Subcutaneous abdominal adipose tissue (tissue), 5 donors: ENCODE measurements around the gene ZFHX3.

Experiments
- H3K27ac ChIP-seq: one replicate; pipeline ENCODE4 v1.7.0; 2013; ENCODE audit warnings: low read depth, mild to moderate bottlenecking, inconsistent platforms, low read length, moderate library complexity
- H3K27me3 ChIP-seq, 5 donors: one replicate each; pipeline ENCODE4 v1.7.0; 2013; ENCODE audit warnings: low read length in 5 of 5, inconsistent platforms in 1 of 5; ENCODE audit not compliant: control insufficient read depth in 5 of 5, insufficient read depth in 4 of 5
- H3K36me3 ChIP-seq, 5 donors: one replicate each; pipeline ENCODE4 v1.7.0; 2013; ENCODE audit warnings: low read length in 5 of 5; ENCODE audit not compliant: control insufficient read depth in 5 of 5, insufficient read depth in 5 of 5
- H3K4me1 ChIP-seq, 5 donors: one replicate each; pipeline ENCODE4 v1.7.0; 2013; ENCODE audit warnings: low read length in 5 of 5, mild to moderate bottlenecking in 3 of 5, moderate library complexity in 1 of 5; ENCODE audit not compliant: control insufficient read depth in 5 of 5, insufficient read depth in 5 of 5
- H3K4me3 ChIP-seq, 5 donors: one replicate each; pipeline ENCODE4 v1.7.0; 2013; ENCODE audit warnings: low read length in 5 of 5, low read depth in 1 of 5
- H3K9ac ChIP-seq, 5 donors: one replicate each; pipeline ENCODE4 v1.7.0; 2013; ENCODE audit warnings: low read length in 5 of 5, mild to moderate bottlenecking in 4 of 5, moderate library complexity in 3 of 5
- H3K9me3 ChIP-seq, 5 donors: one replicate each; pipeline ENCODE4 v1.7.0; 2013; ENCODE audit warnings: low read length in 5 of 5; ENCODE audit not compliant: control insufficient read depth in 5 of 5
- donor health status: healthy.
- donor health status: healthy.
- donor health status: healthy.
- donor health status: healthy.
- donor health status: healthy.

Gene ZFHX3

GRCh38 chr16:73062743-73063733 lies 15.1 kb upstream of the ZFHX3 start:
- no peak overlapping the region for H3K9ac ChIP-seq
- H3K4me1 ChIP-seq = peaks cover 0 to 54% (median 37%) of the 10 kb centered on the region in 5 donors

GRCh38 chr16:73062001-73062616 lies 14.2 kb upstream of the ZFHX3 start:
- no peaks in the 10 kb centered on the region for H3K36me3 ChIP-seq
- no peak overlapping the region for H3K27ac ChIP-seq
- peaks cover 0 to 48% (median 35%) of the 10 kb centered on the region in 5 donors for H3K4me1 ChIP-seq
- H3K27me3 ChIP-seq = peaks cover 25 to 48% (median 32%) of the 10 kb centered on the region in 5 donors
- H3K9me3 ChIP-seq = no peaks in the 10 kb centered on the region
- H3K4me3 ChIP-seq = peak overlapping the region in 2 of 5 donors; percentile 8 to 46
- H3K9ac ChIP-seq = no peak overlapping the region

More at GRCh38 chr16:73062743-73063733, 15.1 kb upstream of the ZFHX3 start:
- H3K9me3 ChIP-seq = no peaks in the 10 kb centered on the region
- H3K27ac ChIP-seq = no peak overlapping the region
- peaks cover 25 to 50% (median 34%) of the 10 kb centered on the region in 5 donors for H3K27me3 ChIP-seq
- H3K4me3 ChIP-seq = peak overlapping the region in 4 of 5 donors; percentile 8 to 46 (median 20)
- H3K36me3 ChIP-seq = no peaks in the 10 kb centered on the region

GRCh38 chr16:73060892-73061490 lies 13.1 kb upstream of the ZFHX3 start:
- H3K4me1 ChIP-seq = peaks cover 3 to 42% (median 35%) of the 10 kb centered on the region in 5 donors
- no peak overlapping the region for H3K27ac ChIP-seq
- H3K9ac ChIP-seq = peak overlapping the region in 1 of 5 donors; percentile 17
- H3K9me3 ChIP-seq = no peaks in the 10 kb centered on the region
- peaks cover 22 to 39% (median 27%) of the 10 kb centered on the region in 5 donors for H3K27me3 ChIP-seq
- H3K4me3 ChIP-seq = peak overlapping the region in 1 of 5 donors; percentile 29
- no peaks in the 10 kb centered on the region for H3K36me3 ChIP-seq

DNA sequence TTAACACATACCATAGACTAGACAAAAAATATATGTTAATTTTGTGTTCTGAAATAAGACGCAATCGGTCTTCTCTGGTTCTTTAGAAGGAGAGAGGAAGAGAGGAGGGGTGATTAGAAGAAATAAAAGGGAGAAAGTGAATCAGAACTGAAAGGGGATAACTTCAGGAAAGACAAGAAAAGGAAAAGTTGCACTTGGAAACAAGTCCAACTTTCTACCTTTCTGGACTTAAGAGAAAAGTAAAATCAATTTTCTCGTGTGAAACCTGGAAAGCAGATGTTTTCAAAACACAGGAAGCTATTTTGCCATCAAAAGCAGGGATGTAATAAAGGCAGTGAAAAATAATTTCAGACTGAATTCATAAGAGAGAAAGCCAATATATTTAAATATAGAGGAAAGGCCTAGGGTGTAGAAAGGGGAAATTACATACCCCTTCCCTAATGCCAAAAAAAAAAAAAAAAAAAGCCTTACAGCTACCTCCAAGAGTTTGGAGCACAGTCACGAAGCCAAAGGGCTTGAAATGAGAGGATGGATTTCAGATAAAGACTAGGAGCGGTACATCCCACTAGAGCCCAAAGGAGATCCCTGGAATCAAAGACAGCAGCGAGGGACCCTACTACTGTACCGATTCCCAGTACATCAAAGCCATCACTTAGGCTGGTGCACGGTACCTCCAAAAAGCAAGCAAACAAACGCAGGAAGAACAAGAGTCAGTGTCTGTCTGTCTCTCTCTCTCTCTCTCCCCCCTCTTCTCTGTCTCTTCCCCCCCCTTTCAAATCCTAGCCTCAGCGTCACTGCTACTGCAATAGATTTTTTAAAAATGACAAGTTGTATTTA lies 12.1 kb upstream of the ZFHX3 start:
- Histone ChIP-seq H3K4me1 (peaks cover 5 to 43% (median 37%) of the 10 kb centered on the region in 5 donors), H3K27me3 (peaks cover 19 to 30% (median 23%) of the 10 kb centered on the region in 5 donors), H3K9ac (peak overlapping the region in 2 of 5 donors; percentile 17 to 45), H3K9me3 (no peaks in the 10 kb centered on the region), H3K4me3 (peak overlapping the region in 4 of 5 donors; percentile 66 to 82 (median 73)), H3K27ac (peak overlapping the region; percentile 35), H3K36me3 (no peaks in the 10 kb centered on the region)

DNA sequence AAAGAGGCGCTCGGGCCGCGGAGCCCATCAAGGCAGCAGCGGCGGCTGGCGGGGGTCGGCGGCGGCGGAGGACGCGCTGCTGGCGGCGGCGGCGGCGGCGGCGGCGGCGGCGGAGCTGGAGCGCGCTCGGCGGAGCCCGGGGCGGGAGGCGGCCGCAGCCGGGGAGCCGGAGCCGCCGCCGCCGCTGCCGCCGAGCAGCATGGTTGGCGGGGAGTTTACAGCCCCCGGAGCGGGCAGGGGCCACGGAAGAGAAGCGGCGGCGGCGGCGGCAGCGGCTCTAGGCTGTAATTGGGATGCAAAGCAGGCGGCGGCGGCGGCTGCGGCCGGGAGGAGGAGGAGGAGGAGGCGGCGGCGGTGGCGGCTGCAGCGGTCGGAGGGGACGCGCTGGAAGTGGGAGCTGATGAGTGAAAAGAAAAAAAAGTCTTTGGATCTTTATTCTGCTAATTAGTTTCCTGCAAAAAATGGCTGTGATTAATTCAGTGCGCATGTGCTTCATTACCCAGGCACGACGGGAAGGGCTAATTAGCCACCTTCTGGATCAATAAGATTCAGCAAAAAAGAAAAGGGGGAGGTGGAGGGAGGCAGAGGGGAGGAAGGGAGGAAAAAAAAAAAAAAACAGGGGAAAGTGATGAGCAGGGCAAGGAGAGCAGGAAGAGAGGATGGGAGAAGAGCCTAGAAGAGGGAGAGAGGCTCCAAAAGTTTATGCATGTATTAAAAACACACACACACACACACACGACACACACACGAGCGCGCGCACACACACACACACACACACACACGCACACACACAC lies 10.9 kb upstream of the ZFHX3 start:
- no peaks in the 10 kb centered on the region for H3K9me3 ChIP-seq
- peak overlapping the region in 4 of 5 donors; percentile 28 to 73 (median 41) for H3K9ac ChIP-seq
- H3K4me3 ChIP-seq = peak overlapping the region; percentile 62 to 82 (median 70)
- H3K27me3 ChIP-seq = peaks cover 11 to 18% (median 15%) of the 10 kb centered on the region in 5 donors
- H3K27ac ChIP-seq = peak overlapping the region; percentile 35
- peaks cover 5 to 48% (median 43%) of the 10 kb centered on the region in 5 donors for H3K4me1 ChIP-seq
- H3K36me3 ChIP-seq = no peaks in the 10 kb centered on the region

DNA sequence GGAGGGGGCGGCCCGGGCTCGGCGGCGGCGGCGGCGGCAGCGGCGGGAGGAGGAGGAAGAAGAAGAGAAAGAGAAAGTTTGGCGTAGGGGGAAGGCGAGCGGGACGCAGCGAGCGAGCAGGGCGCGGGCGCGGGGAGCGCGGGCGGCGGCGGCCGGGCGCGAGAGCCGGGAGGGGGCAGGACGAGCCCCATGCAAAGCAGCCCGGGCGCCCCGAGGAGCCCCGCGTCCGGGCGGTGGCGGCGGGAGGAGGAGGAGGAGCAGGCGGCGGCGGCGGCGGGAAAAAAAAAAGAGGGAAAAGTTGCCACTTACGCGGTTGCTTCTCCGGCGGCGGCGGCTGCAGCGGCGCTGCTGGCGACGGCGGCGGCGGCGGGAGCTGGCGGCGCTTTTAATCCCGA lies 10.3 kb upstream of the ZFHX3 start:
- Histone ChIP-seq H3K27ac (no peak overlapping the region), H3K4me1 (peaks cover 7 to 48% (median 43%) of the 10 kb centered on the region in 5 donors), H3K27me3 (peaks cover 7 to 12% (median 9%) of the 10 kb centered on the region in 5 donors), H3K36me3 (no peaks in the 10 kb centered on the region), H3K9ac (no peak overlapping the region), H3K9me3 (no peaks in the 10 kb centered on the region), H3K4me3 (peak overlapping the region in 2 of 5 donors; percentile 66 to 70)

DNA sequence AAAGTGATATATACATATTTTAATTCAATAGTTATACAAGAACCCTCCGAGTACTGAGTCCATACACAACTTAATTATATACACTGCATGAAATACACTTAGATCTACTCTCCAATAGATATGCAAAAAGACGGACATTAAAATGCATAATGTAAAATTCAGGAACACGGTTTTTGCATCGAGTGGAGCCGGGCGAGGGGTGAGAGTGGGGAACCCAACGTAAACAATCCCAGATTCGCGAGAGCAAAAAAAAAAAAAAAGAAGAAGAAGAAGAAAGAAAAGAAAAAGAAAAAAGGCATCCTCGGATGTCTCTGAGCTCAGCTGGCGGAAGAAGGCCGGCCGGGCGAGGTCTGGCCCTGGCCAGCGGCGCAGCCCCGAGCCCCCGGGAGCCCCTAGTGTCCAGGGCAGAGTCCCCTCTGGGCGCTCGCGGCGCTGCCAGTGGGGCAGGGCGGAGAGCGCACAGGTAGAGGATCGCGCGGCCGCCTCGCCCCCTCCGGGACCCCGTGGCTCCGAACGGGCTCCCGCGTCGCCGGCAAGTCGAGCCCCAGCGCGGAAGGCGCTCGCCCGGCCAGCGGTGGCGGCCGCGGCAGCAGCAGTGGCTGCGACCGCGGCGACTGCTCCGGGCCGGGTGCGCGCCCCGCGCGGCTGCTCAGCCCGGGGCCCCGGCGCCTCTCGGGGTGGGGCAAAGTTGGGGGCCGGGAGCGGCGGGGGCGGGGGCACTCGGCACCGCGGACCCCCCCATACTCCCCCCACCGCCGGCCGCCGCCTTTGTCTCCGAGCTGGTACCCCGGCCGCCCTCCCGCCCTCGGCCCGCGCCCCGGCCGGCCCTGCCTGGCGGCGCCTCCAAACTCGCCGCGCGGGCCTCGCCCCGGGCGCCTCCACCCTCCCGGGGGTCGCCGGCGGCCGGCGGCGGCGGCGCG lies 9.6 kb upstream of the ZFHX3 start:
- peaks cover 7 to 48% (median 43%) of the 10 kb centered on the region in 5 donors for H3K4me1 ChIP-seq
- no peaks in the 10 kb centered on the region for H3K9me3 ChIP-seq
- peak overlapping the region; percentile 42 to 71 (median 66) for H3K4me3 ChIP-seq
- peak overlapping the region; percentile 77 for H3K27ac ChIP-seq
- H3K9ac ChIP-seq = peak overlapping the region in 4 of 5 donors; percentile 3 to 81 (median 66)
- no peaks in the 10 kb centered on the region for H3K36me3 ChIP-seq
- H3K27me3 ChIP-seq = peaks cover 2 to 7% (median 2%) of the 10 kb centered on the region in 5 donors

DNA sequence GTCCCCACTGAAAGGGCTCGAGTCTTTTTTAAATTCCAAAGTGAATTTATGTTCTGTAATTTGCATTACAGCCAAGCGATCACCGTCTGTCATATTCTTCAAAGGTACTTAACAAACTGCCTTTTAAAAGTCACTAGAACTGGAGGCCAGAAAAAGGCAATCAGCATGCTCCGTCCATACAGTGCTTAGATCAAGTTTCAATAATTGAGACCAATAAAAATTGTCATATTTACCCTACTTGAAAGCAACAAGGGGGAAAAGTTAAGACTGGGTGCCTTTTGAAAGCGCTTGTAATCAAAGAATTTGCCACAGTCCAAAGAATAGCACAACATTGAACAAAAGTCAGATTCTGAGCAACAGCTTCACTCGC lies 9.0 kb upstream of the ZFHX3 start:
- H3K4me3 ChIP-seq = peak overlapping the region; percentile 44 to 71 (median 66)
- no peaks in the 10 kb centered on the region for H3K36me3 ChIP-seq
- H3K9me3 ChIP-seq = no peaks in the 10 kb centered on the region
- peaks cover 0 to 2% (median 0%) of the 10 kb centered on the region in 5 donors for H3K27me3 ChIP-seq
- peak overlapping the region in 3 of 5 donors; percentile 3 to 54 (median 46) for H3K9ac ChIP-seq
- H3K4me1 ChIP-seq = peaks cover 7 to 48% (median 44%) of the 10 kb centered on the region in 5 donors
- peak overlapping the region; percentile 77 for H3K27ac ChIP-seq
